H1 (cell line): ENCODE results near the gene CEP68. TPM values are rescaled to one million over a fixed set of nuclear protein-coding genes. Genes with fewer than 3 reads are reported as not detected.

Experiments used
- CTCF ChIA-PET: fragments of 300-600 bp; sonication (Branson Sonifier 250); formaldehyde crosslinking; loops from one replicate; lab custom pipeline; 2021; ENCODE audit not compliant: partially characterized antibody; lab: Charles Lee
- POLR2A ChIA-PET: fragments of 300-600 bp; sonication (Branson Sonifier 250); formaldehyde crosslinking; loops from one replicate; lab custom pipeline; 2021; ENCODE audit warnings: inconsistent platforms; ENCODE audit not compliant: partially characterized antibody; lab: Charles Lee
- DNase-seq, 2 experiments: peaks; one replicate each; pipeline versions ENCODE4 v3.0.0 to v3.0.0-alpha.2; 2010 to 2022; ENCODE audit warnings: low spot score in 2 of 2, low read depth in 1 of 2, mixed read lengths in 1 of 2
- FAIRE-seq: peaks from 2 replicates; lab custom pipeline; 2011; peaks lifted over from hg19 to GRCh38; lab: Jason Lieb, UNC
- H2AFZ ChIP-seq: 2 replicates; pipeline ENCODE4 v1.8.1; 2012; ENCODE audit warnings: low read length, inconsistent platforms
- H2AK5ac ChIP-seq: 2 replicates; pipeline ENCODE4 v1.6.1; 2013; ENCODE audit warnings: low read depth, low read length
- H2BK120ac ChIP-seq: replicated peaks from 2 replicates; pipeline ENCODE3; 2013; ENCODE audit warnings: low read depth, low read length, inconsistent platforms
- H2BK12ac ChIP-seq: 2 replicates; pipeline ENCODE4 v1.6.1; 2013; ENCODE audit warnings: low read depth, low read length
- H2BK15ac ChIP-seq: 2 replicates; pipeline ENCODE4 v1.6.1; 2013; ENCODE audit warnings: low read length
- H2BK20ac ChIP-seq: 2 replicates; pipeline ENCODE4 v1.6.1; 2013; ENCODE audit warnings: low read length
- H2BK5ac ChIP-seq: 2 replicates; pipeline ENCODE4 v1.6.1; 2013; ENCODE audit warnings: low read depth, low read length
- H3K14ac ChIP-seq: 2 replicates; pipeline ENCODE4 v1.6.1; 2013; ENCODE audit warnings: inconsistent platforms; ENCODE audit not compliant: insufficient read length
- H3K18ac ChIP-seq: 2 replicates; pipeline ENCODE4 v1.6.1; 2013; ENCODE audit warnings: low read length; ENCODE audit errors: extremely low read depth
- H3K23ac ChIP-seq: 2 replicates; pipeline ENCODE4 v1.6.1; 2013; ENCODE audit warnings: inconsistent platforms; ENCODE audit not compliant: insufficient read length
- H3K23me2 ChIP-seq: 2 replicates; pipeline ENCODE4 v1.6.1; 2013; ENCODE audit warnings: low read depth, low read length
- H3K27ac ChIP-seq: 2 replicates; pipeline ENCODE4 v1.6.1; 2011; ENCODE audit warnings: low read depth, low read length, inconsistent platforms
- H3K27me3 ChIP-seq, 4 experiments: replicated peaks in 1 of 4; 1 replicate in 1 of 4; 2 replicates in 3 of 4; pipeline versions ENCODE4 v1.6.1 to v1.8.1; 2011 to 2013; ENCODE audit warnings: low read length in 3 of 4, mild to moderate bottlenecking in 3 of 4, inconsistent platforms in 2 of 4, mixed read lengths in 2 of 4, moderate library complexity in 1 of 4; ENCODE audit not compliant: control insufficient read depth in 3 of 4, insufficient read depth in 3 of 4; ENCODE audit errors: extremely low read depth in 1 of 4
- H3K36me3 ChIP-seq, 4 experiments: 2 replicates each; pipeline versions ENCODE4 v1.6.1 to v1.8.1; 2011 to 2013; ENCODE audit warnings: mild to moderate bottlenecking in 4 of 4, low read length in 3 of 4, moderate library complexity in 2 of 4, control low read depth in 1 of 4, inconsistent platforms in 1 of 4; ENCODE audit not compliant: insufficient read depth in 4 of 4, control insufficient read depth in 2 of 4
- H3K4ac ChIP-seq: replicated peaks from 2 replicates; pipeline ENCODE3; 2013; ENCODE audit warnings: low read length, low read depth, mixed read lengths, inconsistent platforms; ENCODE audit not compliant: insufficient read length
- H3K4me1 ChIP-seq, 4 experiments: replicated peaks in 1 of 4; 1 replicate in 1 of 4; 2 replicates in 3 of 4; pipeline versions ENCODE4 v1.6.1 to v1.8.1; 2011 to 2013; ENCODE audit warnings: low read length in 3 of 4, inconsistent platforms in 2 of 4, mixed read lengths in 1 of 4; ENCODE audit not compliant: insufficient read depth in 4 of 4, control insufficient read depth in 3 of 4
- H3K4me2 ChIP-seq, 2 experiments: 2 replicates each; pipeline versions ENCODE4 v1.6.1 to v1.8.1; 2011 to 2013; ENCODE audit warnings: low read depth in 2 of 2, low read length in 2 of 2, control low read depth in 1 of 2, inconsistent platforms in 1 of 2, mild to moderate bottlenecking in 1 of 2; ENCODE audit not compliant: insufficient read depth in 1 of 2
- H3K4me3 ChIP-seq, 4 experiments: fragments of 200-600, 300-600 bp in 1 of 4; sonication (generic), shearing (Covaris generic), sonication (Bioruptor Twin) in 1 of 4; 2 replicates each; pipeline versions ENCODE4 v1.5.1 to v1.8.1; 2011 to 2016; ENCODE audit warnings: low read length in 4 of 4, low read depth in 3 of 4, control low read depth in 2 of 4, inconsistent platforms in 2 of 4, mild to moderate bottlenecking in 2 of 4, mixed read lengths in 1 of 4, moderate library complexity in 1 of 4; ENCODE audit not compliant: insufficient read depth in 2 of 4; ENCODE audit errors: extremely low read depth in 1 of 4
- H3K56ac ChIP-seq: replicated peaks from 2 replicates; pipeline ENCODE3; 2013; ENCODE audit warnings: low read depth, mild to moderate bottlenecking, mixed read lengths, low read length, inconsistent platforms; ENCODE audit not compliant: insufficient read length
- H3K79me1 ChIP-seq: 2 replicates; pipeline ENCODE4 v1.6.1; 2013; ENCODE audit warnings: low read depth, low read length, control low read depth
- H3K79me2 ChIP-seq, 2 experiments: 2 replicates each; pipeline versions ENCODE4 v1.6.1 to v1.8.1; 2012 to 2013; ENCODE audit warnings: low read length in 2 of 2, mild to moderate bottlenecking in 2 of 2, inconsistent platforms in 1 of 2; ENCODE audit not compliant: insufficient read depth in 2 of 2, control insufficient read depth in 1 of 2
- H3K9ac ChIP-seq, 4 experiments: replicated peaks in 1 of 4; 1 replicate in 1 of 4; 2 replicates in 3 of 4; pipeline versions ENCODE4 v1.6.1 to v1.8.1; 2011 to 2013; ENCODE audit warnings: low read depth in 3 of 4, low read length in 3 of 4, control low read depth in 2 of 4, mild to moderate bottlenecking in 2 of 4, moderate library complexity in 2 of 4, inconsistent platforms in 1 of 4; ENCODE audit errors: extremely low read depth in 1 of 4
- H3K9me3 ChIP-seq, 2 experiments: 2 replicates each; pipeline versions ENCODE4 v1.6.1 to v1.8.1; 2012 to 2013; ENCODE audit warnings: mild to moderate bottlenecking in 2 of 2, moderate library complexity in 2 of 2, control low read depth in 1 of 2, inconsistent platforms in 1 of 2, low read depth in 1 of 2, low read length in 1 of 2, mixed read lengths in 1 of 2; ENCODE audit not compliant: insufficient read depth in 2 of 2
- H4K20me1 ChIP-seq, 2 experiments: replicated peaks in 1 of 2; 2 replicates each; pipeline versions ENCODE3 to v1.8.1; 2011 to 2013; ENCODE audit warnings: inconsistent platforms in 2 of 2, low read length in 2 of 2, mild to moderate bottlenecking in 1 of 2; ENCODE audit not compliant: insufficient read depth in 2 of 2, control insufficient read depth in 1 of 2
- H4K5ac ChIP-seq: 2 replicates; pipeline ENCODE4 v1.6.1; 2013; ENCODE audit warnings: low read length, low read depth, mixed read lengths, inconsistent platforms; ENCODE audit not compliant: insufficient read length
- H4K8ac ChIP-seq: 2 replicates; pipeline ENCODE4 v1.8.0; 2013; ENCODE audit warnings: mild to moderate bottlenecking, moderate library complexity, low read length, inconsistent platforms; ENCODE audit not compliant: insufficient read depth; ENCODE audit errors: extremely low read depth
- H4K91ac ChIP-seq: replicated peaks from 2 replicates; pipeline ENCODE3; 2013; ENCODE audit warnings: low read length, mixed read lengths, inconsistent platforms; ENCODE audit not compliant: insufficient read length
- RAD21 ChIP-seq, 2 experiments: IDR thresholded peaks in 1 of 2; conservative IDR thresholded peaks in 1 of 2; 2 replicates each; pipeline ENCODE4 v1.6.1; 2011; ENCODE audit warnings: low read depth in 2 of 2, low read length in 2 of 2, improper control_type of control experiment in 1 of 2, inconsistent platforms in 1 of 2, mild to moderate bottlenecking in 1 of 2, moderate library complexity in 1 of 2
- SP4 ChIP-seq: IDR thresholded peaks from 2 replicates; pipeline ENCODE4 v1.6.1; 2012; ENCODE audit warnings: low read length, inconsistent platforms
- WGBS, 2 experiments: shearing (Covaris generic) in 1 of 2; methylation state at CpG; one replicate each; pipeline versions ENCODE4 v1.1.6 to v1.1.7; 2013 to 2015; ENCODE audit warnings: low lambda C conversion rate in 2 of 2, mixed read lengths in 2 of 2, inconsistent platforms in 1 of 2, low coverage in 1 of 2, missing lambda C conversion rate in 1 of 2; ENCODE audit not compliant: insufficient replicate concordance in 2 of 2, insufficient coverage in 1 of 2, insufficient read length in 1 of 2; ENCODE audit errors: extremely low coverage in 1 of 2, missing lambda C conversion rate in 1 of 2; 5-methylcytosine and 5-hydroxymethylcytosine counted together
- polyA plus RNA-seq, 7 experiments: library from polyadenylated mRNA; depleted of rRNA in 3 of 7; stranded (reverse) in 5 of 7; unstranded in 2 of 7; fragments of >200 nt in 5 of 7; fragments of 200-250 nt in 2 of 7; gene quantifications; 1 replicate in 5 of 7; 2 replicates in 1 of 7; 4 replicates in 1 of 7; pipeline versions ENCODE4 v1.2.1 to v1.2.3, GENCODE V29; 2011 to 2013; ENCODE audit warnings: missing spikeins in 2 of 7, mixed read lengths in 2 of 7
- total RNA-seq: library from RNA; stranded (reverse); fragmentation: NEBNext Ultra II Directional; extraction: Animal tissue kit (Norgen Biotek cat#: 25700); gene quantifications from 2 replicates; pipeline ENCODE4 v1.2.1, GENCODE V29; 2021

Gene CEP68
- total and polyA plus RNA-seq, 2 of the 8 experiments (the other 6 are each of a cell fraction or from before 2014, with no cell fraction given), result 23.2 to 24.7 TPM

- Histone ChIP-seq H3K14ac (no peak overlapping the region), H2AK5ac (no peak overlapping the region), H3K4me3 (no peak overlapping the region), H4K20me1 (peaks cover 0 to 2% of the 10 kb centered on the region in 2 experiments), H3K27me3 (no peaks in the 10 kb centered on the region), H4K8ac (no peak overlapping the region), H4K5ac (no peak overlapping the region), H3K4me2 (no peak overlapping the region), H3K9ac (no peak overlapping the region), H2BK15ac (no peak overlapping the region), H3K18ac (no peak overlapping the region), H2BK120ac (no peak overlapping the region), H3K9me3 (no peaks in the 10 kb centered on the region), H3K56ac (no peak overlapping the region), H3K79me2 (no peaks in the 10 kb centered on the region), H3K36me3 (no peaks in the 10 kb centered on the region), H3K4me1 (peaks cover 0 to 3% (median 0%) of the 10 kb centered on the region in 4 experiments; a peak in 1 of 7 replicates), H2AFZ (no peak overlapping the region), H2BK12ac (no peak overlapping the region), H3K79me1 (no peaks in the 10 kb centered on the region; the same call in 1 of the 2 replicates), H2BK5ac (no peak overlapping the region), H4K91ac (no peak overlapping the region), H3K27ac (no peak overlapping the region), H3K23ac (no peak overlapping the region), H3K4ac (no peak overlapping the region), H3K23me2 (no peaks in the 10 kb centered on the region), H2BK20ac (no peak overlapping the region)
- DNase-seq, result no peak
- CTCF ChIA-PET, result interaction anchor here (1.3 to 1.8 kb wide), 5 partner anchors 11 to 106 kb away, joined by 3 to 6 read pairs (median 5); no protein-coding TSS in a partner anchor
- POLR2A ChIA-PET, result no interaction called here
- no peak for TF ChIP-seq SP4
- TF ChIP-seq RAD21 (IDR thresholded peaks at IDR 0.05 in 1 of 2, conservative IDR thresholded peaks at IDR 0.05 in 1 of 2; ENCODE audit: low read depth in 2 of 2, low read length in 2 of 2), result peak in 1 of 2 experiments; percentile 9; a peak in 1 of 4 replicates
- 89% methylated on average over 8 of the region's 8 CpGs; no CpG with 5 or more reads in 1 of the 2 experiments for WGBS, 2 experiments
- FAIRE-seq, result no peak
Measured at GRCh38 chr2:65023742-65024141, 32.5 kb upstream of the CEP68 start.
